ENCODE results near the gene CLIP4.

DNA sequence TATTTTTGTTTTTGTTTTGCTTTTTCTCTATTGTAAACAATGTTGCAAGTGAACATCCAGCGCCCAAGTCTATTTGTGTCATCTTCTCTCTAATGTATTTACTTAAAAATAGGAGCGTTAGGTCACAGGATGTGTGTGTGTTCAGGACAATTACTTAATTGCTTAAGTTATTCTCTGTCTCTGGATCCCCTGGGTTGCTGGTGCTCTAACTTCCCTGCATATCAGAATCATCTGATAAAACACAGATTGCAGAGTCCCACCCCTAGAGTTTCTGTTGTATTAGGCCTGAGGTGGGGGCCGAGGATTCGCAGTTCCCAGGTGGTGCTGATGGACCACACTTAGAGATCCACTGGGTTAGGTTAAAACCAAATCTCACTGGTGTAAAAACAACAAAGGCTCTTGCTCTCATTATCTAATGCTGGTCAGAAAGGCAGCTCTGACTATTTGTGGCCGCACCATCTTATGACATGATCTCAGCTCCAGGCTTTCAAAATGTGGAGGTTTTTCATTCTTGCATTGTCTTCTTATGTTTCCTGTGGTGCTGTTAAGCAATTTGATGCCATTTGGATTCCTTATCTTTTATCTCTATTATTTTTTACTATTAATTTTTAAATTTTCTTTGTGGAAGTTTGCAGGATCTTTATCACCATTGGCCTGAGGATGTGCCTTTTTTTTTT, 87.7 kb downstream of the CLIP4 start:
- no peak for TF ChIP-seq NFXL1 (IDR thresholded peaks at IDR 0.05; ENCODE audit: borderline replicate concordance)
- TF ChIP-seq, protein P1, sequence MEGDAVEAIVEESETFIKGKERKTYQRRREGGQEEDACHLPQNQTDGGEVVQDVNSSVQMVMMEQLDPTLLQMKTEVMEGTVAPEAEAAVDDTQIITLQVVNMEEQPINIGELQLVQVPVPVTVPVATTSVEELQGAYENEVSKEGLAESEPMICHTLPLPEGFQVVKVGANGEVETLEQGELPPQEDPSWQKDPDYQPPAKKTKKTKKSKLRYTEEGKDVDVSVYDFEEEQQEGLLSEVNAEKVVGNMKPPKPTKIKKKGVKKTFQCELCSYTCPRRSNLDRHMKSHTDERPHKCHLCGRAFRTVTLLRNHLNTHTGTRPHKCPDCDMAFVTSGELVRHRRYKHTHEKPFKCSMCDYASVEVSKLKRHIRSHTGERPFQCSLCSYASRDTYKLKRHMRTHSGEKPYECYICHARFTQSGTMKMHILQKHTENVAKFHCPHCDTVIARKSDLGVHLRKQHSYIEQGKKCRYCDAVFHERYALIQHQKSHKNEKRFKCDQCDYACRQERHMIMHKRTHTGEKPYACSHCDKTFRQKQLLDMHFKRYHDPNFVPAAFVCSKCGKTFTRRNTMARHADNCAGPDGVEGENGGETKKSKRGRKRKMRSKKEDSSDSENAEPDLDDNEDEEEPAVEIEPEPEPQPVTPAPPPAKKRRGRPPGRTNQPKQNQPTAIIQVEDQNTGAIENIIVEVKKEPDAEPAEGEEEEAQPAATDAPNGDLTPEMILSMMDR (IDR thresholded peaks at IDR 0.05 in 2 of 3, conservative IDR thresholded peaks at IDR 0.05 in 1 of 3; ENCODE audit: control insufficient read depth in 2 of 3, extremely low read depth in 1 of 3, insufficient read depth in 1 of 3, low read depth in 3 of 3, low read length in 3 of 3): no peak
- no peak for TF ChIP-seq SPI1 (IDR thresholded peaks at IDR 0.05; ENCODE audit: borderline replicate concordance, insufficient read depth, low read depth, low read length)
- TF ChIP-seq, protein P2, sequence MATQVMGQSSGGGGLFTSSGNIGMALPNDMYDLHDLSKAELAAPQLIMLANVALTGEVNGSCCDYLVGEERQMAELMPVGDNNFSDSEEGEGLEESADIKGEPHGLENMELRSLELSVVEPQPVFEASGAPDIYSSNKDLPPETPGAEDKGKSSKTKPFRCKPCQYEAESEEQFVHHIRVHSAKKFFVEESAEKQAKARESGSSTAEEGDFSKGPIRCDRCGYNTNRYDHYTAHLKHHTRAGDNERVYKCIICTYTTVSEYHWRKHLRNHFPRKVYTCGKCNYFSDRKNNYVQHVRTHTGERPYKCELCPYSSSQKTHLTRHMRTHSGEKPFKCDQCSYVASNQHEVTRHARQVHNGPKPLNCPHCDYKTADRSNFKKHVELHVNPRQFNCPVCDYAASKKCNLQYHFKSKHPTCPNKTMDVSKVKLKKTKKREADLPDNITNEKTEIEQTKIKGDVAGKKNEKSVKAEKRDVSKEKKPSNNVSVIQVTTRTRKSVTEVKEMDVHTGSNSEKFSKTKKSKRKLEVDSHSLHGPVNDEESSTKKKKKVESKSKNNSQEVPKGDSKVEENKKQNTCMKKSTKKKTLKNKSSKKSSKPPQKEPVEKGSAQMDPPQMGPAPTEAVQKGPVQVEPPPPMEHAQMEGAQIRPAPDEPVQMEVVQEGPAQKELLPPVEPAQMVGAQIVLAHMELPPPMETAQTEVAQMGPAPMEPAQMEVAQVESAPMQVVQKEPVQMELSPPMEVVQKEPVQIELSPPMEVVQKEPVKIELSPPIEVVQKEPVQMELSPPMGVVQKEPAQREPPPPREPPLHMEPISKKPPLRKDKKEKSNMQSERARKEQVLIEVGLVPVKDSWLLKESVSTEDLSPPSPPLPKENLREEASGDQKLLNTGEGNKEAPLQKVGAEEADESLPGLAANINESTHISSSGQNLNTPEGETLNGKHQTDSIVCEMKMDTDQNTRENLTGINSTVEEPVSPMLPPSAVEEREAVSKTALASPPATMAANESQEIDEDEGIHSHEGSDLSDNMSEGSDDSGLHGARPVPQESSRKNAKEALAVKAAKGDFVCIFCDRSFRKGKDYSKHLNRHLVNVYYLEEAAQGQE (IDR thresholded peaks at IDR 0.05; ENCODE audit: low read depth, low read length): no peak
- no peak for TF ChIP-seq HDAC2 (IDR thresholded peaks at IDR 0.05)

Measured in GM12878 (cell line).